Activated gamma-delta T cell treated with Interleukin-2 at 50 U/mL for 16 hours (primary cell): ENCODE results near the gene PRSS23.
"Not testable (repeated sequence)": the region's sequence is repeated elsewhere in the genome, so short reads cannot be mapped to it uniquely, and the experiment has no call there.

Experiments used
- DNase-seq: peaks from one replicate; pipeline ENCODE4 v3.0.0-alpha.2; 2020

PRSS23 gene

GRCh38 chr11:86800076-86800959 is at the start of gene PRSS23:
Gene PRSS23 (plus strand): TSS chr11:86800542. CDS start chr11:86807644, 7,102 bp downstream.
- peak; percentile 10 for DNase-seq

- no peak for DNase-seq
Measured at GRCh38 chr11:86753459-86753858, 46.9 kb upstream of the PRSS23 start.

GRCh38 chr11:86755146-86755545 is 45.2 kb upstream of the PRSS23 start:
- DNase-seq, result no peak

- no peak for DNase-seq
Measured at GRCh38 chr11:86758171-86758570, 42.2 kb upstream of the PRSS23 start.

- no peak for DNase-seq
Measured at GRCh38 chr11:86760577-86760976, 39.8 kb upstream of the PRSS23 start.

GRCh38 chr11:86761978-86762377 is 38.4 kb upstream of the PRSS23 start:
- no peak for DNase-seq

GRCh38 chr11:86765203-86765602 is 35.1 kb upstream of the PRSS23 start:
- DNase-seq, result no peak

- no peak for DNase-seq
Measured at GRCh38 chr11:86765878-86766277, 34.5 kb upstream of the PRSS23 start.

- no peak for DNase-seq
Measured at GRCh38 chr11:86769219-86769618, 31.1 kb upstream of the PRSS23 start.

GRCh38 chr11:86770473-86771027 is 29.8 kb upstream of the PRSS23 start:
- DNase-seq, result not testable (repeated sequence)

- DNase-seq, result no peak
Measured at GRCh38 chr11:86772999-86773398, 27.3 kb upstream of the PRSS23 start.

- DNase-seq, result no peak
Measured at GRCh38 chr11:86773513-86774252, 26.7 kb upstream of the PRSS23 start.

GRCh38 chr11:86774417-86774816 is 25.9 kb upstream of the PRSS23 start:
- no peak for DNase-seq

- no peak for DNase-seq
Measured at GRCh38 chr11:86775361-86775760, 25.0 kb upstream of the PRSS23 start.

GRCh38 chr11:86781546-86781945 is 18.8 kb upstream of the PRSS23 start:
- no peak for DNase-seq

GRCh38 chr11:86782742-86783141 is 17.6 kb upstream of the PRSS23 start:
- DNase-seq, result no peak

GRCh38 chr11:86783661-86784060 is 16.7 kb upstream of the PRSS23 start:
- DNase-seq, result no peak

GRCh38 chr11:86784241-86784681 is 16.1 kb upstream of the PRSS23 start:
- no peak for DNase-seq

- DNase-seq, result no peak
Measured at GRCh38 chr11:86785576-86785975, 14.8 kb upstream of the PRSS23 start.

- no peak for DNase-seq
Measured at GRCh38 chr11:86787018-86787536, 13.3 kb upstream of the PRSS23 start.

GRCh38 chr11:86787656-86788055 is 12.7 kb upstream of the PRSS23 start:
- no peak for DNase-seq

- no peak for DNase-seq
Measured at GRCh38 chr11:86790195-86790725, 10.1 kb upstream of the PRSS23 start.
